Epithelial cell of esophagus (primary cell): ENCODE measurements around the gene PTPRK.

Experiments
- DNase-seq: peaks from one replicate; pipeline ENCODE4 v3.0.0; 2010; ENCODE audit warnings: low read depth
- H3K4me3 ChIP-seq: 2 replicates; pipeline ENCODE4 v1.5.1; 2011; ENCODE audit warnings: mild to moderate bottlenecking, low read length, control low read depth
- CTCF ChIP-seq: IDR thresholded peaks from 2 replicates; pipeline ENCODE4 v1.5.1; 2011; ENCODE audit warnings: low read depth, mild to moderate bottlenecking, low read length, control low read depth, inconsistent platforms; ENCODE audit not compliant: insufficient read depth; ENCODE audit errors: missing control alignments

Gene PTPRK

GRCh38 chr6:128070406-128070805 is 450.0 kb downstream of the PTPRK start:
- DNase-seq: no peak
- no peak overlapping the region for H3K4me3 ChIP-seq
- TF ChIP-seq CTCF: no peak

- no peak for TF ChIP-seq CTCF
- DNase-seq: no peak
- H3K4me3 ChIP-seq: no peak overlapping the region
Observed at GRCh38 chr6:128069188-128069587, 451.2 kb downstream of the PTPRK start.

GRCh38 chr6:128068119-128068479 is 452.3 kb downstream of the PTPRK start:
- DNase-seq: no peak
- no peak for TF ChIP-seq CTCF

GRCh38 chr6:128067446-128068118 is 452.8 kb downstream of the PTPRK start:
- H3K4me3 ChIP-seq: no peak overlapping the region
- TF ChIP-seq CTCF: no peak
- DNase-seq: no peak

More at GRCh38 chr6:128068119-128068479, 452.3 kb downstream of the PTPRK start:
- no peak overlapping the region for H3K4me3 ChIP-seq

- TF ChIP-seq CTCF: no peak
- DNase-seq: no peak
- H3K4me3 ChIP-seq: no peak overlapping the region
Observed at GRCh38 chr6:128065072-128065471, 455.3 kb downstream of the PTPRK start.

- TF ChIP-seq CTCF: no peak
- no peak overlapping the region for H3K4me3 ChIP-seq
Observed at GRCh38 chr6:128064540-128064895, 455.9 kb downstream of the PTPRK start.

GRCh38 chr6:128063850-128064539 is 456.4 kb downstream of the PTPRK start:
- no peak overlapping the region for H3K4me3 ChIP-seq
- no peak for DNase-seq
- TF ChIP-seq CTCF: no peak

More at GRCh38 chr6:128064540-128064895, 455.9 kb downstream of the PTPRK start:
- no peak for DNase-seq
